Measurements from ENCODE around the gene ZNF205.
A peak's percentile ranks its signal among the peaks of the same experiment; 100 is the strongest.
"Not testable (repeated sequence)": the region's sequence is repeated elsewhere in the genome, so short reads cannot be mapped to it uniquely, and the experiment has no call there.

The ZNF205 gene

DNA sequence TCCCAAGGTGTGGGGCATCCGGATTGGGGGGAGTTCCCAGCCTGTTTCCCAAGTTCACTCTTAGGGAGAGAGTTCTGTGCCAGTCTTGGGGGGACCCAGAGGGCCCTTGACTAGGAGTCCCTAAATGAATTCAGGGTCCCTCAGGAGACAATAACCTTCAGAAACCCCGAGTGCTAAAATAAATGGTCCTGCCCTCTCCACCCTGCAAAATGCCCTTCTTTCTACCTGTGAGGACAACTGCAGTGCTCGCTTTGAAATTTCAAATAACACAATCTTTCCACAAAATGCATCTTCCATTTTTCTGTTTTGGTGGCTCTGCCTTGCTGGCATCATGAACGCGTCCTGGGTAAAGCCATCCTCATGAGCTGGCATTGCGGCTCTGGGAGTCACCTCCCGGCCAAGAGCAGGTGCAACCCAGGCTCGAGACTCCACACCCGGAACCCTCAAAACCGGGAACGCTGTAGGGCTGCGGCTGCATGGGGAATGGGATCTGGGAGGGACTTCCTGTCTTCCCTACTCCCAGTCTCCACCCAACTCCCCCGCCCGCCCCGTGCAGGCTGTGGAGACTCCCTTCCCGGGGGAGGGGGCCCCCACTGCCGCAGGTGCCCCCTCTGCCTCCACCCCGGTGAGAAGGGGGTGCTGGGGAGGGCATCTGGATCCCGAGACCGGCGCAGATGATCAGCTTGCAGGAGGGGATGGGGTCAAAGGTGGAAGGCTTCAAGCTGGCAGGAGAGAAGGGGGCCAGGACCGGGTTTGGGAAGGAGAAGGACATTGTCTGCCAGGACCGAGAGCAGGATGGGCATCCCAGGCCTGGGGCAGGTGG lies at the start of gene ZNF205:
TSS of gene ZNF205 (plus strand) at position 529 of the 823 bp plus-strand sequence. CDS start 845 bp downstream, outside the sequence.
- DNase-seq: peak; percentile 93

DNA sequence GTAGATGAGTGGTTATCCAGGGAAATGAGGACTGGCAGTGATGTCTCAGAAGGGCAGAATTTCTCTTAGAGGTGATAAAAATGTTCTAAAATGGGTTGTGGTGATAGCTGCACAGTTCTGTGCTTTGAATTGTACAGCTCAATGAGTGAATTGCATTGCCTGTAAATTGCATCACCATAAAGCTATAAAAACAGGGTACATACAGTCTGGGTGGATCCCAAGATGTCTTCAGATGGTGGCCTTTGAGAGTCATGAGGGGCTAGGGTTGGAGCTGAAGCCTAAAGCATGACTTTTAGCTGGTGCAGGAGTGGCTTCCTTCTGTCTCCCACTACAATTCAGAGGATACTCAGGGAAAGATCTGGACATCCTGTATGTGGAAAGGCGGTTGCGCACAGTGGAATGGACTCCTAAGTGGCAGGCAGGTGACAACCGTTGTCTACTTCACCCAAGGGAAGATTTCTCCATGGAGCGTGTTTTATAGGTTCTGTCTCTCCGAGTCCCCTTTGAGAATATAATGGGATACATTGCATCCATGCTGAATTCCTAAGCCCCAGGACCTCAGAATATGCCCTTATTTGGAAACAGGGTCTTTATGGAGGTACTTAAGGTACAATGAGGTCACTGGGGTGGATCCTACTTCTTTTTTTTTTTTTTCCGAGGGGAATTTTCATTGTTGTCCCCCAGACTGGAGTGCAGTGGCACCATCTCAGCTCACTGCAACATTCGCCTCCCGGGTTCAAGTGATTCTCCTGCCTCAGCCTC lies 48.6 kb upstream of the ZNF205 start:
- no peak for DNase-seq

DNA sequence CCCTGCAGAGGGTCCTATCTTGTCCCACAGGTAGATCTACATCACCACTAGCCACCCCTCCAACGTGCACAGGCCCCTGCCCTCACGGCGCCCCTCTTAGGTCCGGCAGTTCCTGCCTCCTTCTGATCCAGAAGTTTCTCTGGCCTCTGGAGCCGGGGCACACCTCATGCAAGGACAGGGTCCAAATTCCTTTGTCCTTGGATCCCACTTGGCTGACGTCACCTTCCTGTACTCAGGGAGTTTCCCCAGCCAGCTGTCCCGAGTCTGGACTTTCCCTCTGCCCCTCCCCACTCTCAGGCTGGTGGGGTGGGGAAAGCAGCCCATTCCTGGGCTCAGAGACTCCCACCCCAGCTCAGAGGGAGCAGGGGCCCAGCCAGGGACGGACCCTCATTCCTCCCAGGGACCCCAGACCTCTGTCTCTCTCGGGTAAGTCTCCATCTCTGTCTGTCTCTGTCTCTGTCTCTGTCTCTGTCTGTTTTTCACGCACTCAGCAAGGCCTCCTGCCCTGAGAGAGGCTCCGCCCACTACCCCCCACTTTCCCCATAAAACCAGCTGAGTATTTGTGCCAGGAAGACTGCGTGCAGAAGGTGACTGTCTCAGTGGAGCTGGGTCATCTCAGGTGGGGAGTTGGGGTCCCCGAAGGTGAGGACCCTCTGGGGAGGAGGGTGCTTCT lies 47.2 kb upstream of the ZNF205 start, which contains the start of gene IL32:
TSS of gene IL32 (plus strand) at position 572 of the 673 bp plus-strand sequence. CDS start 172 bp downstream, outside the sequence.
- DNase-seq: no peak

DNA sequence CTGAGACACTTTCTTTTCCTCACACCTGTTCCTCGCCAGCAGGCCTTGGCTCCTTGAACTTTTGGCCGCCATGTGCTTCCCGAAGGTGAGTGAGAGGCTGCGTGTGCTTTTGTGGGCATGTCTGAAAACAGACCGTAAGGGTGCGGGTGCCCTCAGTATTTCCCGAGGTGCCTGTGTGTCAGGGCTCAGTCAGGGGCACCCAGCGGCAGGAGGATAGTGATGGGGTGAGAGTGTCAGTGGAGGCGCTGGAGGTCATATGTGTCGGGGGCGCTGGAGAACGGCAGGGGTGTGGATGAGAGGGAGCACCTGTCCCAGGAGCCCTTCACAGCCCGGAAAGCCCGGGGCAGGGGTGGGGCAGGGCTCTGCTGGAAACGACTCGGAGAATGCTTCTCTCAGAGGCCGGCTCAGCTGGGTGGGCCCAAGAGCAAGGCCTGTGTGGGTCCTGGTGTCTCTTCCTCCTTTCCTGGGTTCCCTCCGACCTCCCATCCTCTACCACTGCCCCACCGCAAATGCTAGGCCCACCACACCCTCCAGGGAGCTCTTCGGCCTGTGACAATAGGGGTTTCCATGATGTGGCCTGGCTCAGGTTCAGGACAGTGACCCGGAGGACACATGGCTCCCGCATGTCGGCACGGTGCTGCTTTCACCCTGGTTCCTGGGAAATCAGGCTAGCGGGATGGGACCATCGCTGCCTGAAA lies 46.5 kb upstream of the ZNF205 start:
- no peak for DNase-seq

DNA sequence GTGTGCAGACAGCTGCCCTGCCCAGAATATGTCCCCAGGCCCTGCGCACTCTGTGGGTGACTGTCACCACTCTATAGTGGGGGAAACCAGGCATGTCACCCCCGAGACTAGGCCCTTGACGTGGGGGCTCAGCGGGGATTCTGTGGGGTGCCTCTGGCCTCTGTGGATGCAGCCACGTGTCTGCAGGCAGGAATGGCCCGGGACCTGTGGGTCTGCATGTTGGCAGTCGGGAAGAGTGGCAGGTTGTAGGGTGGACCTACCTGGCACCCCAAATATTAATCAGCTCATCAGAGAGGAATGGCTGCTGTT lies 46.0 kb upstream of the ZNF205 start:
- DNase-seq: no peak

DNA sequence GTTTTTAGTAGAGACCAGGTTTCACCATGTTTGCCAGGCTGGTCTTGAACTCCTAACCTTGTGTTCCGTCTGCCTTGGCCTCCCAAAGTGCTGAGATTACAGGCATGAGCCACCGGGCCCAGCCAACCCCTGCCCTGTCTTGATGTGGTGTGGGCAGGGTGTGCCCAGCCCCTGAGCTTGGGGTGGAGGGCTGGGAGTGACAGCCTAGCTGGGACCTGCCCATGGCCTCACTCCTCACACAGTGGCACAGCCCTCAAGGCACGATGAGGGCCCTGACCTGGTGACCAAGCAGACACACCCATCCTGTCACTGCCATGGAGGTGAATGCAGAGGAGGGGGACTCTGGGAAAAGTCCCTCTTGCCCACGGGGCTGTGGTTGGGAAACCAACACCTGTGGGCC lies 43.9 kb upstream of the ZNF205 start:
- no peak for DNase-seq

DNA sequence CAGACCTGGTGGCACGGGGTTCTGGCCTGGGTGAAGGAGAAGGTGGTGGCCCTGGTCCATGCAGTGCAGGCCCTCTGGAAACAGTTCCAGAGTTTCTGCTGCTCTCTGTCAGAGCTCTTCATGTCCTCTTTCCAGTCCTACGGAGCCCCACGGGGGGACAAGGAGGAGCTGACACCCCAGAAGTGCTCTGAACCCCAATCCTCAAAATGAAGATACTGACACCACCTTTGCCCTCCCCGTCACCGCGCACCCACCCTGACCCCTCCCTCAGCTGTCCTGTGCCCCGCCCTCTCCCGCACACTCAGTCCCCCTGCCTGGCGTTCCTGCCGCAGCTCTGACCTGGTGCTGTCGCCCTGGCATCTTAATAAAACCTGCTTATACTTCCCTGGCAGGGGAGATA lies 43.2 kb upstream of the ZNF205 start:
- not testable (repeated sequence) for DNase-seq

DNA sequence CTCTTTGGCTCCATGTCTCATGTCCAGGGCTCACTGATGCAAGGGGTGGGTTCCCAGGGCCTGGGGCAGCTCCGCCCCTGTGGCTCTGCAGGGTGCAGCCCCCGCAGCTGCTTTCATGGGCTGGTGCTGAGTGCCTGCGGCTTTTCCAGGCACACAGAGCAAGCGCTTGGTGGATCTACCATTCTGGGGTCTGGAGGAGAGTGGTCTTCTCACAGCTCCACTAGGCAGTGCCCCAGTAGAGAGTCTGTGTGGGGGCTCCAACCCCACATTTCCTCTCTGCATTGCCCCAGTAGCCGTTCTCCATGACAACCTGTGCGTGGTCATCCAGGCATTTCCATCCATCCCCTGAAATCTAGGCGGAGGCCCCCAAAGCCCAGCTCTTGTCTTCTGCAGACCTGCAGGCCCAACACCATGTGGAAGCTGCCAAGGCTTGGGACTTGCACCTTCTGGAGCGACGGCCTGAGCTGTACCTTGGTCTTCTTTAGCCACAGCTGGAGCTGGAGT lies 41.7 kb upstream of the ZNF205 start:
- DNase-seq: no peak

DNA sequence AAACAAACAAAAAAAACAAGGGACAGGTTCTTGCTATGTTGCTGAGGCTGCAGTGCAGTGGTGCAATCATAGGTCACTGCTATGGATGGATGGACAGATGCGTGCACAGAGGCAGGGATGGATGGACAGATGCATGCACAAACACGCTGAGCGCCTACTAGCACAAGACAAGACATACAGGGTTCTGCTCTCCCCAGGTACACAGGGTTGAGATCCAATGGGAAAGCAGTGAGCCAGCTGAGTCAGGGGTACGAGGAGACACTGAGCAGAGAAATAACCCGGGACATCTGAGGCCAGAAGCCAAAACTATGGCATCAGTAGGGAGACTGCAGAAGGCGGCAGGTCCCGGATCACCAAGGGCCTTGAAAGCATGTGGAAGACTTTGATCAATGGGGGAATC lies 40.7 kb upstream of the ZNF205 start:
- no peak for DNase-seq

DNA sequence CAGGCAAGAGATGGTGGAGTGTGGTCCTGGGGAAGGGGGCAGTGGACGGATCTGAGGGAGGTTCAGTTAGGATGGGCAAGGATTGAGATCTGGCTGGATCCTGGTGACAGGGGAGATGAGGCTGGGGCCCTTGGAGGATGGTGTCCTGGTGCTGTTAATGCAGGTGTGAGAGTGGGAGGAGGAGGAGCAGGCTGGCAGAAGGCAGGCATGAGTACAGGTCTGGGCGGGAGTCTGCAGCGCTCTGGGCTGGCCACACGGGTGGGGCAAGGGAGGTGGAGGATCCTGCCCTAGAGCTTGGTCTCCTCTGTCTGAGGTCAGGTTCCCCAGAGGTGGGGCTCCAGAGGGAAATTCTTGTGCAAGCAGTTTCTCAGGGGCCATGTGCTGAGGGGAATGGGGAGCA lies 40.2 kb upstream of the ZNF205 start:
- not testable (repeated sequence) for DNase-seq

DNA sequence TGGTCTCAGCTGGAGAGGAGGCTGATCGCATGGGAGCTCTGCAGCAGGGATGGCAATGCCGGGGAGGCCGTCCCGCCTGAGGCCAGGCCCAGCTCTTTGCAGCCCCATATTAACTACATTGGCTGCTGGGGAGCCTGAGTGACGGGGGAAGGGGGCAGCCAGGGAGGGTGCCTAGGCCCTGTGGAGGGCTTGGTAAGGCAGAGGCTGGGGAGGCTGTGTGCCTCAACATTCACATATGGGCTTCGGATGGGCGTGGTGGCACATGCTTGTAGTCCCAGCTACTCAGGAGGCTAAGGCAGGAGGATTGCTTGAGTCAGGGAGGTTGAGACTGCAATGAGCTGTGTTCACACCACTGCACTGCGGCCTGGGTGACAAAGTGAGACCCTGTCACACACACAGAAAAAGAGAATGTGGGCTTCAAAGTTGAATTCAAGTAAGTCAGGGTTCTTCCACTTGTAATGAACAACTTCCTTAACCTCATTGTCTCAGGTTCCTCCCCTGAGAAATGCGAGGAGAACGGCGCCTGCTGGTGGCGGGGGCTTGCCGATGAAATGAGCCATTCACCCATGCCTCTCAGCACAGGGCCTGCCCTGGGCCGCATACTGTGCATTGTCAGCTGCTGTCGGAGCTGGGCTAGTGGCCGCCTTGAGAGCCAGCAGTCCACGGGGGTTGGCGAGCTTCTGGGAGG lies 39.7 kb upstream of the ZNF205 start:
- DNase-seq: not testable (repeated sequence)

DNA sequence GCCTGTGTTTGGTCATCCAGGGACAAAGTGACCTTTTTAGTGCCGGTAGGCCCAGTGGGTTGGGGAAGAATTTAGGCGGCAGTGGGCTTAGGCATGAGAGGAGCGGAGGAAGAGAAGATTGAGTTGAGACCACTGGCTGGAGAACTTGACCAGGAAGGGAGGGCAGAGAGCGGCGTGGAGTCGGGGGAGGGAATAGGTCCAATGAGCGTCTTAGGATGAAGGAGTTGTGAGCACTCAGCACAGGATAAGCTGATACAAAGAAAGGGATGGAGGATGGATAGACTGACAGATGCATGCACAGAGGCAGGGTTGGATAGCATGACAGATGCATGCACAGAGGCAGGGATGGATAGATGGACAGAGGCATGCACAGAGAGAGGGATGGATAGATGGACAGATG lies 38.9 kb upstream of the ZNF205 start:
- DNase-seq: no peak

DNA sequence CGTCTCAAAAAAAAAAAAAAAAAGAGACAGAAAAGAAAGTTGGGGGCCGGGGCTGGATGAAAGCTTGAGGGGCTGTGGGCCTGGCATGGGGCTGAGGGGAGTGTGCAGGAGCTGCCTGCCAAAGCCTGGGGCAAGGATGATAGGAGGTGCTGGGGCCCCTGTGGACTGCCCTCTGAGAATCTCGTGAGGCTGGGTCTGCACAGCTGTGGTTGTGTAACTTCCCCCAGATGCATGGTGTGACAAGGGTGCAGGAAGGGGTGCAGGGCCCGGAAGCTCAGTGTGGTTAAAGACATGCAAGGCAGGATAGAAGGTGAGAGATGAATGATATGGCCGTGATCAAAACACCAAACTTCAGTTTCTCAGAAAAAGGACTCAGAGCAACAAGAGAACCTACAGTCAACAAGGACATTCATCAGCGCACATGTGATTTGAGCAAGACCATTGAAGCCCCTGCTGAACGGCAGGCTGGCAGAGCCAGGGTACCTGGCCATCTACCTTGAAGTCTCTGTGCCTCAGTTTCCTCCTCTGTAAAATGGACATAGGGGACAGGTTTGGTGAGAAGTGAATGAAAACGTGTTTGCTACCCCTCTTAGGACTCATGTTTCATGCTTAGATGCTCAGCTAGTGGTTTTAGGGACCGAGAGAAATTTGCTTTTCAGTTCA lies 37.4 kb upstream of the ZNF205 start:
- DNase-seq: no peak

DNA sequence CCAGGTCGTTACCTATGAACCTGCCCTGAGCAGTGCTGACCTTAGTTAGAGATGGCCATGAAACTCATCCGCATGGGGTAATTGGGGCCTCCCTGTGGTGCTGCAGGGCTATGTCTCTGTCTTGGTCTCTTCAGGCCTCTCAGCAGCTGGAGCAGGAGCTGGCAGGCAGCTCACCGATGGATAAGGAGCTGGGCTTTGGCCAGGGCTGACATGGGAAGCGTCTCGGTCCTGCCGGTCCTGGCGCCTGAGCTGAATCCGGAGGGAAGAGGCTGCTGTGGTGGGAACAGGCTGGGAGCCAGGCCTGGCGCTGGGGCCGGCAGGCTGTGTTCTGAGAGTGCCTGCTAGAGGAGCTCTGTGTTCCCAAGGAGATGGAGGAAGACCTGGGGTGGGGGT lies 36.9 kb upstream of the ZNF205 start:
- no peak for DNase-seq

DNA sequence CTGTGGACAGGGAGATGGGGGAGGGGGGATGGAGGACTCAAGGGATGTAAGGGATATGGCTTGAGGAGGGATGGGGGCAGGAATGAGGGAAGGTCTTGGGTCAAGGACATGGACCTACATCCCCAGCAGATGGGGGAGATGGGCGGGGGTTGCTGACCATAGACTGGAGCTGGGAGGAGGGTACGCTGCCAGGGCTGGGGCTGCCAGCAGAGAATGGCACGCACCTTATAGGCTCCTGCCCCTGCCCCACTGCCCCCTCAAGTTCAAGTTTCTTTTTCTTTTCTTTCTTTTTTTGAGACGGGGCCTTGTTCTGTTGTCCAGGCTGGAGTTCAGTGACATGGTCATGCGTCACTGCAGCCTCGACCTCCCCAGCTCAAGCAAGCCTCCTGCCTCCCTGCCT lies 36.4 kb upstream of the ZNF205 start:
- not testable (repeated sequence) for DNase-seq

DNA sequence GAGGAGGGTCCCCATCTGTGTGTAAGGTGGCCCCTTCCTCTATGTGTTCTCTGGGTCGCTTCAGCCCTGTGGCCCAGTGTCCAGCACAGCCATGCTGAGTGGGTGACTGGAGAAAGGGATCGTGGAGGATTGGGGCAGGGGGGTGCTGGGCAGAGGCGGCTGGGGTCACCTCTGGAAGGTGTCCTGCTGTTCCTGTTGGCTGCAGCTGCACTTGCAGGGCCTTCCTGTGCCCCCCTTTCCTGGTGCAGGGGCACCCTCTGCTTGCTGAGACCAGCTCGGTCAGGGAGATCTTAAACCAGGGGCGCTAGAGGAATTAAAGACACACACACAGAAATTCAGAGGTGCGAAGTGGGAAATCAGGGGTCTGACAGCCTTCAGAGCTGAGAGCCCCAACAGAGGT lies 35.8 kb upstream of the ZNF205 start:
- no peak for DNase-seq

DNA sequence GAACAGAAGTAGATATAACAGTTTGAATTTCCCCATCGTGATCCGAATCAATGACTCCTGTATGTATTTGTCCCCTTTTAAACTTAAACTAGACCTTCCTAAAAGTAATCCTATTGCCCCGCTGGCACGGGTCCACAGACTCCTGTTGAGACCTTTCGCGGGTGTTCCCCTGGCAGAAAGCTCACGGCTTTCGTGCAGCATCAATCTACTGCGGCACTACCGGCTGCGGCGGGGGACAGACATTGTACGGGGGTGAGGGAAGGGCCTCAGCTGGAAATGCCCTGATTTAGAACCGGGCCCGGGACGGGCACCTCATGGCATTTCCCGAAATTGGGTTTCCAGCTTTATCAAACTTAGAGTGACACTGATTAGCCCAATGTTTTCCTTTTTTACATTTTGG lies 32.4 kb upstream of the ZNF205 start:
- DNase-seq: no peak

DNA sequence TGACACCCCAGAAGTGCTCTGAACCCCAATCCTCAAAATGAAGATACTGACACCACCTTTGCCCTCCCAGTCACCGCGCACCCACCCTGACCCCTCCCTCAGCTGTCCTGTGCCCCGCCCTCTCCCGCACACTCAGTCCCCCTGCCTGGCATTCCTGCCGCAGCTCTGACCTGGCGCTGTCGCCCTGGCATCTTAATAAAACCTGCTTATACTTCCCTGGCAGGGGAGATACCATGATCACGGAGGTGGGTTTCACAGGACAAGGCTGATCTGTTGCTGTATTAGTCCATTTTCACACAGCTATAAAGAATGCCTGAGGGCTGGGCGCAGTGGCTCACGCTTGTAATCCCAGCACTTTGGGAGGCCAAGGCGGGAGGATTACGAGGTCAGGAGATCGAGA lies 30.4 kb upstream of the ZNF205 start:
- not testable (repeated sequence) for DNase-seq

DNA sequence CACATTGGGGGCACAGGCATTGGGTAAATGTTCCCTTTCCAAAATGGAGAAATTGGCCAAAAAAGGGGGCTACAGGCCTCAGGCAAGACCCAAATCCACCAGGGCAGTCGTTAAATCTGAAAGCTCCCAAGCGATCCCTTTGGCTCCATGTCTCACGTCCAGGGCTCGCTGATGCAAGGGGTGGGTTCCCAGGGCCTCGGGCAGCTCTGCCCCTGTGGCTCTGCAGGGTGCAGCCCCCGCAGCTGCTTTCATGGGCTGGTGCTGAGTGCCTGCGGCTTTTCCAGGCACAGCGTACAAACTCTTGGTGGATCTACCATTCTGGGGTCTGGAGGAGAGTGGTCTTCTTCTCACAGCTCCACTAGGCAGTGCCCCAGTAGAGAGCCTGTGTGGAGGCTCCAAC lies 29.0 kb upstream of the ZNF205 start:
- not testable (repeated sequence) for DNase-seq

DNA sequence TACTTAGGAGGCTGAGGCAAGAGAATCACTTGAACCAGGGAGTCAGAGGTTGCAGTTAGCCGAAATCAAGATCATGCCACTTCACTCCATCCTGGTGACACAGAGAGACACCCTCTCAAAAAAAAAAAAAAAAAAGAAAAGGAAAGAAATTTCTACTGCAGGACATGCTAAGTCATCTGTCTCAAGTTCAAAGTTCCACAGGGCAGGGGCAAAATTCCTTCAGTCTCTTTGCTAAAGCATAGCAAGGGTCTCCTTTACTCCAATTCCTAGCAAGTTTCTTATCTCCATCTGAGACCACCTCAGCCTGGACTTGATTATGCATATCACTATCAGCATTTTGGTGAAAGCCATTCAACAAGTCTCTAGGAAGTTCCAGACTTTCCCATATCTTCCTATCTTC lies 27.9 kb upstream of the ZNF205 start:
- DNase-seq: no peak

DNA sequence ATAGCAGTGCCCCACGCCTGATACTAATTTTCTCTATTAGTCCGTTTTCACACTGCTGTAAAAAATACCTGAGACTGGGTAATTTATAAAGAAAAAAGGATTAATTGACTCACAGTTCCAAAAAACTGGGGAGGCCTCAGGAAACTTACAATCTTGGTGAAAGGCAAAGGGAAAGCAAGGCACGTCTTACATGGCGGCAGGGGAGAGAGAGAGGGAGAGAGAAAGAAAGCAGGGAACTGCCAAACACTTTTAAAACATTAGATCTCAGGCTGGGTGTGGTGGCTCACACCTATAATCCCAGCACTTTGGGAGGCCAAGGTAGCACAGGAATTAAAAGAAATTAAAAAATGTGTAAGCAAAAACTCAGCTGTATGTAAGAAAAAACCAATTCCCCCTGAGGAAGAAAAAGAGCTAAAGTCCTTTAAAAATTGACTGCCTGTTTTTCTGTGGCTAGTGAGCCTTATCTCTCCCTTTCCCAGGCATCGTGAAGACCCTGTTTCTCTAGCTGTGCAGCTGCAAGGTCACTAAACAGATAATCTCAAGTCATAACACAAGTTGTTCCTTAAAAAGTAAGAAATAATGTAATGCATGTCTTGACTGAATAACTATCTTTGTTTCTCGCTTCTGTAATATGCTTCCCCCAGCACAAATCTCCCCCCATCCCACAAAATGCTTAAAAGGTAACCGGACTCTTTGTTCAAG lies 27.3 kb upstream of the ZNF205 start:
- no peak for DNase-seq
